ENCODE results near the gene GRK2.

Gene GRK2

DNA sequence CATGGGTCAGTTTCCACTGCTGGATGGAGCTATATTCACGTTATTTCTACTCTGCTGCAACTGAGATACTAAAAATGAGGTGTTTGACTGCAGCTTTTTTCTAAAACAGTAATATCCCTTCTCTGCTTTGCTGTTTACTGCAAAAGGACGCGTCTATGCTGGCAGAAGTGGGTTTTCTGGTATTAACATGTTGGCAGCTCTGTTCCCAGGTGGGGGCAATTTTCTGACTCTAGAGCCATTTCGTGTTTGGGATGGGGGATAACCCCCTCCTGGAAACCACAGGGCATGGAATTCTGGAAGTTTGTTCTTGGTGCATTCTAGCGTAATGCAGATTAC, 4.9 kb downstream of the GRK2 start:
- Histone ChIP-seq H2AFZ (ENCODE audit: low read depth, low read length) (no peak overlapping the region), H3K27me3 (ENCODE audit: low read depth, low read length) (no peaks in the 10 kb centered on the region), H4K20me1 (ENCODE audit: insufficient read depth, low read length) (peaks cover 59% of the 10 kb centered on the region), H3K4me3 (ENCODE audit: low read length) (no peak overlapping the region), H3K4me2 (ENCODE audit: low read length) (peak overlapping the region; percentile 21; the same call in 1 of the 2 replicates), H3K9me3 (ENCODE audit: insufficient read depth, low read length) (no peaks in the 10 kb centered on the region), H3K9ac (ENCODE audit: low read length) (no peak overlapping the region), H3K36me3 (replicated peaks; ENCODE audit: low read depth, low read length) (peaks cover 46% of the 10 kb centered on the region), H3K79me2 (ENCODE audit: low read length) (peaks cover 97% of the 10 kb centered on the region), H3K27ac (ENCODE audit: low read length) (no peak overlapping the region), H3K4me1 (ENCODE audit: low read length) (peaks cover 58% of the 10 kb centered on the region)
- no peak for TF ChIP-seq EZH2phosphoT487 (IDR thresholded peaks at IDR 0.05; ENCODE audit: low read depth)
- TF ChIP-seq, protein P1, sequence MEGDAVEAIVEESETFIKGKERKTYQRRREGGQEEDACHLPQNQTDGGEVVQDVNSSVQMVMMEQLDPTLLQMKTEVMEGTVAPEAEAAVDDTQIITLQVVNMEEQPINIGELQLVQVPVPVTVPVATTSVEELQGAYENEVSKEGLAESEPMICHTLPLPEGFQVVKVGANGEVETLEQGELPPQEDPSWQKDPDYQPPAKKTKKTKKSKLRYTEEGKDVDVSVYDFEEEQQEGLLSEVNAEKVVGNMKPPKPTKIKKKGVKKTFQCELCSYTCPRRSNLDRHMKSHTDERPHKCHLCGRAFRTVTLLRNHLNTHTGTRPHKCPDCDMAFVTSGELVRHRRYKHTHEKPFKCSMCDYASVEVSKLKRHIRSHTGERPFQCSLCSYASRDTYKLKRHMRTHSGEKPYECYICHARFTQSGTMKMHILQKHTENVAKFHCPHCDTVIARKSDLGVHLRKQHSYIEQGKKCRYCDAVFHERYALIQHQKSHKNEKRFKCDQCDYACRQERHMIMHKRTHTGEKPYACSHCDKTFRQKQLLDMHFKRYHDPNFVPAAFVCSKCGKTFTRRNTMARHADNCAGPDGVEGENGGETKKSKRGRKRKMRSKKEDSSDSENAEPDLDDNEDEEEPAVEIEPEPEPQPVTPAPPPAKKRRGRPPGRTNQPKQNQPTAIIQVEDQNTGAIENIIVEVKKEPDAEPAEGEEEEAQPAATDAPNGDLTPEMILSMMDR (IDR thresholded peaks at IDR 0.05; ENCODE audit: low read depth, low read length): no peak

DNA sequence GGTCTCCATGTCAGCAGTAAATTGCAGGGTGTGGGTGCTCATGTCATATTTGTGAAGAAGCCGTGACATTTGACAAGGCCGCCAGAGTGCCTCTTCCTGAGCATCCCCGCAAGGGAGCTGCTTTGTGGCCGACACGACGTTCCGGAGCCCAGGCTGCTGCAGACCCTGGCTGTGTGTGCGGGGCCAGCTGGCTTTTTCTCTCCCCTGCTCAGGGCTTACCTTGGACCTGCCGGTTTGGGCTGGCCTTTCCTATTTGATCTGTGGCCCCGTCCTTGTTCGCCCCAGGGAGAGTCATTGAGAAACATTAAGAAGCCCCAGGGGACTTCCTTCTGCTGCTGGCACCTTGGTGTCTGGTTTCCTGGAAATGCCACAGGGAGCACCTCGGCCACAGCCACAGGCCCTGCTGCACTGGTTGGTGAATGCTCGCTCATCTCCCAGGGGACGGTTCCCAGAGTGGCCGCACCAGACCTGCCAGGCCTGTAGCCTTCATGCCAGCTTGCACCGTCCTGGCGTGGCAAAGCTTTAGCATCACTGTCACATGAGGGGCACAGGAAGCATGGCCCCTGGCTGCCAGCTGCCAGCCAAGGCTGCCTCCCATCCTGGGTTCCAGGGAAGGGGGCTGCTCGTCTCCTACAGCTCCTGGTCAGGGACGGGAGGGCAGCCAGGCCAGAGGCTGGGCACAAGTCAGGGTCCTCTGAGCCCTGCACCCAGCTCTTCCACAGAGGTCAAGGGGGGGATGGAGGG, 5.4 kb downstream of the GRK2 start:
- no peak overlapping the region for H3K4me3 ChIP-seq (ENCODE audit: low read length)
- H3K4me2 ChIP-seq (ENCODE audit: low read length): peak overlapping the region; percentile 21
- no peak overlapping the region; the same call in 1 of the 2 replicates for H3K9ac ChIP-seq (ENCODE audit: low read length)
- TF ChIP-seq EZH2phosphoT487 (IDR thresholded peaks at IDR 0.05; ENCODE audit: low read depth): no peak
- TF ChIP-seq, protein P1 (IDR thresholded peaks at IDR 0.05; ENCODE audit: low read depth, low read length): no peak
- no peaks in the 10 kb centered on the region for H3K27me3 ChIP-seq (ENCODE audit: low read depth, low read length)
- no peaks in the 10 kb centered on the region for H3K9me3 ChIP-seq (ENCODE audit: insufficient read depth, low read length)
- peaks cover 46% of the 10 kb centered on the region for H3K36me3 ChIP-seq (replicated peaks; ENCODE audit: low read depth, low read length)
- H2AFZ ChIP-seq (ENCODE audit: low read depth, low read length): no peak overlapping the region
- H4K20me1 ChIP-seq (ENCODE audit: insufficient read depth, low read length): peaks cover 59% of the 10 kb centered on the region
- H3K4me1 ChIP-seq (ENCODE audit: low read length): peaks cover 63% of the 10 kb centered on the region
- H3K27ac ChIP-seq (ENCODE audit: low read length): peak overlapping the region; percentile 4; the same call in 1 of the 2 replicates
- H3K79me2 ChIP-seq (ENCODE audit: low read length): peaks cover 99% of the 10 kb centered on the region

DNA sequence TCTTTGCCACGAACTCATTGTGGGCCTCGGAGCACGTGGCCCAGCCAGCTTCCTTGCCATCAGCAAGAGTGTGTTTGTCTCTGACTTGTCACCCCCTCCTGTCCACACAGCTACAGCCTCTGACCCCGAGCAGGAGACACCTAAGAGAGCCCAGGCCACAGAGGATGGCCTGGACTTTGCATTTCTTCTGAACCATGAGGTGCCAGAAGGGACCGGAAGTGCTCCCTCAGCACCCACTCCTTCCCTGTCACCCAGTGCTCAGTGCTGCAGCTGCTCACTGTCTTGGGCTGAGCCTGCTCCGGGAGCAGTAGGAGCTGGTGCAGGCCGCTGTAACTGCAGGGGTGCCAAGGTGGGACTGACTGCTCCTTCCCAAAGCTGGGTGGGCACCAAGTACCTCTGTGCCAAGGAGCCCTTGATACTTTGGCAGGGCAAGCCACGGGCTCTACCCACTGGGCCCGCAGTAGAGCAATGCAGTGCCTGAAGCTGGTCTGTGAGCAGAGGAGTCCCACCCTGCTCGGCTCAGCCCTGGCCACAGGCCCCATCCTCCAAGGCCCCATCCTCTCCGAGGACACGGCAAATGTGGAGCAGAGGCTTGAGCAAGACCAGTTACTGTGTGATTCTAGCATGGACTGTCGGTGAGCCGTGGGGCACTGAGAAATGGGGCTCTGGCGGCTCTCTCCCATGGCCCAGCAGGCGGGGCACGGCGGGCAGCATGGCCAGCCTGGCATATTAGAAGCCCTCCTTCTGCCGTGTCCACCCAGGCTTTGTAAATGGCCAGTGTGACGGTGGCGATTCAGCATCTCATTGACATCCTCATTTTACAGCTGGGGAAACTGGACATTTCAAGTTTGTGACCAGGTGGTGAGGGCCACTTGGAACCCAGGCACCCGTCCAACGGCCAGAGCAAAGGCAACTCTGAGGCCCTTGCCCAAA, 6.3 kb downstream of the GRK2 start:
- peak overlapping the region; percentile 4; the same call in 1 of the 2 replicates for H3K27ac ChIP-seq (ENCODE audit: low read length)
- H3K79me2 ChIP-seq (ENCODE audit: low read length): peaks cover 96% of the 10 kb centered on the region
- H3K27me3 ChIP-seq (ENCODE audit: low read depth, low read length): no peaks in the 10 kb centered on the region
- no peak overlapping the region for H3K9ac ChIP-seq (ENCODE audit: low read length)
- peak overlapping the region; percentile 21; the same call in 1 of the 2 replicates for H3K4me2 ChIP-seq (ENCODE audit: low read length)
- H3K4me3 ChIP-seq (ENCODE audit: low read length): no peak overlapping the region
- no peak overlapping the region for H2AFZ ChIP-seq (ENCODE audit: low read depth, low read length)
- TF ChIP-seq, protein P1 (IDR thresholded peaks at IDR 0.05; ENCODE audit: low read depth, low read length): no peak
- no peak for TF ChIP-seq EZH2phosphoT487 (IDR thresholded peaks at IDR 0.05; ENCODE audit: low read depth)
- H4K20me1 ChIP-seq (ENCODE audit: insufficient read depth, low read length): peaks cover 59% of the 10 kb centered on the region
- peaks cover 68% of the 10 kb centered on the region for H3K4me1 ChIP-seq (ENCODE audit: low read length)
- H3K36me3 ChIP-seq (replicated peaks; ENCODE audit: low read depth, low read length): peaks cover 42% of the 10 kb centered on the region
- H3K9me3 ChIP-seq (ENCODE audit: insufficient read depth, low read length): no peaks in the 10 kb centered on the region
